Skeletal muscle satellite cell (primary cell): ENCODE results near the gene RELL1.

Source experiments
- H3K27me3 ChIP-seq: 2 replicates; pipeline ENCODE4 v1.7.0; 2013; ENCODE audit warnings: low read length; ENCODE audit not compliant: control insufficient read depth, insufficient read depth
- H3K36me3 ChIP-seq: 2 replicates; pipeline ENCODE4 v1.7.0; 2013; ENCODE audit warnings: mild to moderate bottlenecking, control low read depth, low read length; ENCODE audit not compliant: insufficient read depth
- H3K4me1 ChIP-seq: 2 replicates; pipeline ENCODE4 v1.7.0; 2013; ENCODE audit warnings: low read length; ENCODE audit not compliant: control insufficient read depth, insufficient read depth
- H3K4me2 ChIP-seq: 2 replicates; pipeline ENCODE4 v1.7.0; 2013; ENCODE audit warnings: mild to moderate bottlenecking, low read length
- H3K4me3 ChIP-seq: 2 replicates; pipeline ENCODE4 v1.7.0; 2013; ENCODE audit warnings: low read length
- H3K9ac ChIP-seq: 2 replicates; pipeline ENCODE4 v1.7.0; 2013; ENCODE audit warnings: mild to moderate bottlenecking, low read depth, low read length, moderate library complexity
- H3K9me3 ChIP-seq: replicated peaks from 2 replicates; pipeline ENCODE4 v1.7.0; 2013; ENCODE audit warnings: mild to moderate bottlenecking, control low read depth, low read length

Gene RELL1

GRCh38 chr4:37590016-37590415 lies 96.2 kb downstream of the RELL1 start:
- Histone ChIP-seq H3K4me2 (no peak overlapping the region), H3K36me3 (no peaks in the 10 kb centered on the region), H3K9ac (no peak overlapping the region), H3K4me1 (no peaks in the 10 kb centered on the region), H3K4me3 (no peak overlapping the region), H3K9me3 (no peaks in the 10 kb centered on the region), H3K27me3 (no peaks in the 10 kb centered on the region)

DNA sequence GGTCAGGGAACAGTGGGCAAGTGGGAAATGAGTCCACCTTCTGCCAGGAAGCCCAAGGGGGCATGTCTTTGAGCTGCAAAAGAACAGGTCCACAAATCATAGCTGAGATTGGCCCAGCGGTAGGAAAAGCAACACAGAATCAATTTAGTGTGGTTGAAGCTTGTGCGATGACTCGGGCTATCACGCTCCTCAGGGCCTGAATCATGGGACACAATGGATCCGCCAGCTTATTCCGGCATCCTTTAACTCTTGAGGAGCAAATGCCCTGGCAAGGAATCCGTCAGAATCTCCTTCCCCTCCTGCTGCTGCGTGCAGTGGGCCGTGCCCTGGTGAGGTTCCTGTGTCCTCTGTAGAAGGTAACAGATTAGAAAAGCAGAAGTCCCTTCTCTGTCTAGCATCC lies 98.0 kb downstream of the RELL1 start:
- no peaks in the 10 kb centered on the region for H3K9me3 ChIP-seq

DNA sequence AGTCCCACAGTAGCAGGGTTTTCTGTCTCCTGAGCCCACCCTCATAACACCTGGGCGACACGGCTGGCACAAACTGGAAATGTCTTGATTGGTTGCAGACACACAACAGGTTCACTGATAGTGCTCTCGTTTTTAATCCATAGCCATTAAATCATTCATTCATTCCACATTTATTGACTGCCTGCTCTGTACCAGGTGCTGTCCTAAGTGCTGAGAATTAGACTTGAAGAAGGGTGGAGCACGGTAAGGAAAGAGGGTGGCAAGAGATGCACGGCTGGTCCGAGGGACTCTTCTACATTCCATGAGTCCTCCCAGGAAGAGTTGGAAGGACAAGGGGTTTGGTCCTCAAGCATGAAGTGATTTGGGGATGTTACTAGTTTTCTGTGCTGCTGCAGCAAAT lies 100.0 kb downstream of the RELL1 start:
- no peak overlapping the region for H3K4me3 ChIP-seq
- H3K9ac ChIP-seq = no peak overlapping the region
- H3K4me1 ChIP-seq = no peaks in the 10 kb centered on the region
- no peaks in the 10 kb centered on the region for H3K36me3 ChIP-seq
- no peaks in the 10 kb centered on the region for H3K27me3 ChIP-seq
- H3K9me3 ChIP-seq = no peaks in the 10 kb centered on the region
- no peak overlapping the region for H3K4me2 ChIP-seq

More for the DNA sequence above, 98.0 kb downstream of the RELL1 start:
- H3K4me2 ChIP-seq = no peak overlapping the region
- H3K4me1 ChIP-seq = no peaks in the 10 kb centered on the region
- H3K9ac ChIP-seq = no peak overlapping the region
- H3K36me3 ChIP-seq = no peaks in the 10 kb centered on the region
- H3K27me3 ChIP-seq = no peaks in the 10 kb centered on the region
- H3K4me3 ChIP-seq = no peak overlapping the region

GRCh38 chr4:37584493-37585060 lies 101.6 kb downstream of the RELL1 start:
- Histone ChIP-seq H3K4me2 (no peak overlapping the region), H3K9ac (no peak overlapping the region), H3K4me3 (no peak overlapping the region), H3K4me1 (no peaks in the 10 kb centered on the region), H3K36me3 (no peaks in the 10 kb centered on the region), H3K9me3 (no peaks in the 10 kb centered on the region), H3K27me3 (no peaks in the 10 kb centered on the region)

GRCh38 chr4:37584071-37584470 lies 102.1 kb downstream of the RELL1 start:
- H3K9ac ChIP-seq = no peak overlapping the region
- H3K36me3 ChIP-seq = no peaks in the 10 kb centered on the region
- H3K4me2 ChIP-seq = no peak overlapping the region
- no peaks in the 10 kb centered on the region for H3K9me3 ChIP-seq
- no peak overlapping the region for H3K4me3 ChIP-seq
- H3K4me1 ChIP-seq = no peaks in the 10 kb centered on the region
- H3K27me3 ChIP-seq = no peaks in the 10 kb centered on the region

DNA sequence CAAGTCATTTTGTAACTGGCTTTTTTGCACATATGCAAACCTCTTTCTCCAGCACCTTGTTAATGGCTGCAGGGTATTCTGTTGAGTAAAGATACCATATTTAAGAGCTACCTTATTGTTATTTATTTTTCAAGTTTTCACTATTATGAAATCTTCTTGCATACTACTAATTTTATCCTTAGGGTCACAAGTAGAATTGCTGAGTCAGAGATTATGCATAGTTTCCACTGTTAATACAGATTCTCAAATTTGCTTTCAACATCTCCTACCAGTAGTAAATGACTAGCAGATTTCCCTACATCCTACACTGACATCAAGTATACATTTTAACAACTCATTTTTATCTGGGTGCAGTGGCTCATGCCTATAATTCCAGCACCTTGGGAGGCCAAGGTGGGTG lies 112.6 kb downstream of the RELL1 start:
- no peak overlapping the region for H3K9ac ChIP-seq
- no peaks in the 10 kb centered on the region for H3K9me3 ChIP-seq
- H3K27me3 ChIP-seq = no peaks in the 10 kb centered on the region
- H3K4me1 ChIP-seq = no peaks in the 10 kb centered on the region
- no peak overlapping the region for H3K4me3 ChIP-seq
- H3K4me2 ChIP-seq = no peak overlapping the region
- no peaks in the 10 kb centered on the region for H3K36me3 ChIP-seq

DNA sequence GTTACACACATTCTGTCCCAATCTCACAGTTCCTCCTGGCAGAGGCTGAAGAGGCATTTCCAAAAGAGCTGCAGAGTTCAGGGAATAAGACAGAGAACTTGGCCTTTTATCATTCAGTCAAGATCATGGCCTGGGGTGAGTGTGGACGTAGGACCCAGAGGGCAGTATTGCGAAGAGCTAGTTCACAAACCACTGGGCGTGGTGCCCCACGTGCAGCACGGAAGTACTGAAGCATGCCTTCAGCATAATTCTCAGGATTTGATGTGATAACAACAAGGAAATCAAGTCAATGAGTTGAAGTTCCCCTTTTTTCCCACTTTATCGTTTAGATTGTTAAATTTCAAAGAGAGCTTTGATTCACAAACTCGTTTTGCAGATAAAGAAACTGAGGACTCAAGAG lies 117.7 kb downstream of the RELL1 start:
- H3K9ac ChIP-seq = no peak overlapping the region
- H3K36me3 ChIP-seq = no peaks in the 10 kb centered on the region
- no peaks in the 10 kb centered on the region for H3K4me1 ChIP-seq
- no peak overlapping the region for H3K4me2 ChIP-seq
- H3K9me3 ChIP-seq = no peaks in the 10 kb centered on the region
- H3K4me3 ChIP-seq = no peak overlapping the region
- no peaks in the 10 kb centered on the region for H3K27me3 ChIP-seq

DNA sequence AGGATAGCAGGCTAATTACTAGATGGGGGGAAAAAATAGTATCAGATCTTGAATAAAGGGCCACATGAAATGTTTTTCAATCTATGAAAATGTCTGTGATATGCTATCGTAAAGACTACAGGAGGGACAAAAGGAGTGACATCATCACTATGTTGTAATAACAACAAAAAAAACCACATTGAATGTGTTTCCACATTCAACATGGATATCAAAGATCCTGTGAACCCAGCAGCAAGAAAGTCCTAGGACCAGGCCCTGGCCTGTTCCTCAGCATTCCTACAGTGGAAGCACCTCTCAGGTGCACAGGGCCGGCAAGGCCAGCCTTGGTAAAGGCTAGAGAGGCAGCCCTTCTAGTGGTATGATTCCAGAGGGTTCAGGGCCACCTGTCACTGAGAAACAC lies 118.3 kb downstream of the RELL1 start:
- no peak overlapping the region for H3K4me2 ChIP-seq
- no peaks in the 10 kb centered on the region for H3K36me3 ChIP-seq
- H3K4me3 ChIP-seq = no peak overlapping the region
- H3K4me1 ChIP-seq = no peaks in the 10 kb centered on the region
- H3K9me3 ChIP-seq = no peaks in the 10 kb centered on the region
- no peak overlapping the region for H3K9ac ChIP-seq
- H3K27me3 ChIP-seq = no peaks in the 10 kb centered on the region

DNA sequence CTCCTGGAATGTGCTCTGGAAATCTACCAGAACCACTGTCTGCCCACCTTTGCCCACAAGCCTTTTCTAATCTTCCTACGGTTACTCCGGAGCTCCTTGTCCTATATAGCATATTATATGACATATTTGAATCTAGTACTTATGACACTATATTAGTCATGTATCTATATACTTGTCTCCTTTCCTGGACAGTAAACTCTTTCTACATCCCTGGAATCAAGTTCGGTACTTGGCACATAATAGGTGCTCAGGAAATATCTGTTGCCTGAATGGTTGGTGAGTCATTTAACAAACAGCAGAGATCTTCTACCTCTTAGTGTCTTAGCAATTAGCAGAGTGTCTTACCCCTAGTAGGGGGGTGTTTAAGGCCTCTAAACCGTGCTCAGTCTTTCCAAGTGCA lies 123.6 kb downstream of the RELL1 start:
- Histone ChIP-seq H3K27me3 (no peaks in the 10 kb centered on the region), H3K4me2 (no peak overlapping the region), H3K4me3 (no peak overlapping the region), H3K4me1 (no peaks in the 10 kb centered on the region), H3K36me3 (no peaks in the 10 kb centered on the region), H3K9ac (no peak overlapping the region), H3K9me3 (no peaks in the 10 kb centered on the region)

DNA sequence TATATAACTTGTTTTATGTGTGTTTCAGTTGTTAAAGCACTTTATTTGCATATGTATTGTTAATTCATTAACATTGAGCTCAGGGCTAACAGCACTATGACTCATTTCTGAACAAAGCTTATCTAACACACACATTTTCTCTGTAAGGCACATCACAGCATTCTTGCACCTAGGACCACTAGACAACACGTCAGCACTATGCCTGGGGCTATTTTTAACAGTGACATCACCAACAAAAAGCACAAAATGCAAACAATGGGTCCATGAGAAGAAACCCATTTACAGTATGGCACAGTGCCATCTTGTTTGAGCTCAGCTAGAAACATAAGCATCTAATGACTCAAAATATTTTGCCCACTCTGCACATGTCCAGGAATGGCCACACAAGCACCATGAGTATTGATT lies 124.4 kb downstream of the RELL1 start:
- Histone ChIP-seq H3K4me2 (no peak overlapping the region), H3K36me3 (no peaks in the 10 kb centered on the region), H3K9ac (no peak overlapping the region), H3K4me3 (no peak overlapping the region), H3K4me1 (no peaks in the 10 kb centered on the region), H3K27me3 (no peaks in the 10 kb centered on the region), H3K9me3 (no peaks in the 10 kb centered on the region)

- Histone ChIP-seq H3K4me1 (no peaks in the 10 kb centered on the region), H3K36me3 (no peaks in the 10 kb centered on the region), H3K9ac (no peak overlapping the region), H3K9me3 (no peaks in the 10 kb centered on the region), H3K4me2 (no peak overlapping the region), H3K4me3 (no peak overlapping the region), H3K27me3 (no peaks in the 10 kb centered on the region)
Observed at GRCh38 chr4:37561196-37561802, 124.9 kb downstream of the RELL1 start.
